NT2/D1 (cell line): ENCODE results near the gene MAD2L2.

Source experiments
- DNase-seq: peaks from one replicate; pipeline ENCODE4 v3.0.0-alpha.2; 2011; ENCODE audit warnings: low read depth, low spot score
- H3K27me3 ChIP-seq: 2 replicates; pipeline ENCODE4 v1.6.0; 2011; ENCODE audit warnings: mild to moderate bottlenecking; ENCODE audit not compliant: insufficient read length, insufficient read depth
- H3K36me3 ChIP-seq: 2 replicates; pipeline ENCODE4 v1.6.1; 2011; ENCODE audit warnings: mild to moderate bottlenecking, low read length, mixed read lengths; ENCODE audit not compliant: insufficient read depth, insufficient read length
- H3K4me1 ChIP-seq: 2 replicates; pipeline ENCODE4 v1.5.1; 2011; ENCODE audit not compliant: insufficient read depth, insufficient read length
- H3K4me3 ChIP-seq: 2 replicates; pipeline ENCODE4 v1.5.1; 2011; ENCODE audit warnings: low read depth; ENCODE audit not compliant: insufficient read length
- H3K9ac ChIP-seq: 2 replicates; pipeline ENCODE4 v1.6.0; 2011; ENCODE audit warnings: low read depth; ENCODE audit not compliant: insufficient read length
- H3K9me3 ChIP-seq: 2 replicates; pipeline ENCODE4 v1.5.1; 2011; ENCODE audit warnings: mild to moderate bottlenecking, low read length; ENCODE audit not compliant: insufficient read depth
- SUZ12 ChIP-seq: IDR thresholded peaks from 2 replicates; pipeline ENCODE4 v1.6.1; 2011; ENCODE audit not compliant: insufficient read length, insufficient read depth; ENCODE audit errors: extremely low read depth
- YY1 ChIP-seq: IDR thresholded peaks from 2 replicates; pipeline ENCODE4 v1.6.1; 2011; ENCODE audit not compliant: insufficient read length, insufficient read depth
- ZNF274 ChIP-seq: IDR thresholded peaks from 2 replicates; pipeline ENCODE4 v1.6.1; 2011; ENCODE audit warnings: mild to moderate bottlenecking, low read depth, low read length

Gene MAD2L2

GRCh38 chr1:11640101-11640500, 40.8 kb downstream of the MAD2L2 start:
- H3K4me3 ChIP-seq = no peak overlapping the region
- no peak overlapping the region for H3K9ac ChIP-seq
- H3K4me1 ChIP-seq = no peaks in the 10 kb centered on the region
- no peak for DNase-seq
- peaks cover 4% of the 10 kb centered on the region for H3K27me3 ChIP-seq
- H3K36me3 ChIP-seq = no peaks in the 10 kb centered on the region
- no peaks in the 10 kb centered on the region for H3K9me3 ChIP-seq
- no peak for TF ChIP-seq ZNF274
- no peak for TF ChIP-seq SUZ12
- no peak for TF ChIP-seq YY1

GRCh38 chr1:11639372-11639771, 41.6 kb downstream of the MAD2L2 start:
- DNase-seq = no peak
- Histone ChIP-seq H3K4me1 (no peaks in the 10 kb centered on the region), H3K36me3 (no peaks in the 10 kb centered on the region), H3K9me3 (no peaks in the 10 kb centered on the region), H3K4me3 (no peak overlapping the region), H3K27me3 (peaks cover 4% of the 10 kb centered on the region), H3K9ac (no peak overlapping the region)
- TF ChIP-seq YY1 (no peak), SUZ12 (no peak), ZNF274 (no peak)

DNA sequence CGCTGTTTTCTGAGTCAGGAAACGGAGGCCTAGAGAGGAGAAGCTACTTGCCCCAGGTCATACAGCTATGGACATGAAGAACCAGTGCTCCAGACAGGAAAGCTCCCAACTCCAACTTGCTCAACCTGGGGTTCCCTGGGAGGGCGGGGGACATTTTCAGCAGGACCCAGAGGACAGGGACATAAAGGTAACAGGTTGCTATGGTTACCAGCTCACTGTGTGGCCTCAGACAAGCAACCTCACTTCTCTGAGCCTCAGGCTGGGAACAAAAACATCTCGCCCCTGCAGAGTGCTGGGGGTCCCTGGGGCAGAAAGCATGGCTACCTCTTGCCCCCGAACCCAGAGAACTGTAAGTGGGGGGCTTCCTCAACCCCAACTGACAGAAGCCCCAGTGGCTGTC, 42.8 kb downstream of the MAD2L2 start:
- no peaks in the 10 kb centered on the region for H3K9me3 ChIP-seq
- DNase-seq = no peak
- H3K4me1 ChIP-seq = peaks cover 3% of the 10 kb centered on the region
- peaks cover 4% of the 10 kb centered on the region for H3K27me3 ChIP-seq
- H3K9ac ChIP-seq = no peak overlapping the region
- TF ChIP-seq YY1 (no peak), SUZ12 (no peak), ZNF274 (no peak)
- H3K4me3 ChIP-seq = no peak overlapping the region
- H3K36me3 ChIP-seq = no peaks in the 10 kb centered on the region

DNA sequence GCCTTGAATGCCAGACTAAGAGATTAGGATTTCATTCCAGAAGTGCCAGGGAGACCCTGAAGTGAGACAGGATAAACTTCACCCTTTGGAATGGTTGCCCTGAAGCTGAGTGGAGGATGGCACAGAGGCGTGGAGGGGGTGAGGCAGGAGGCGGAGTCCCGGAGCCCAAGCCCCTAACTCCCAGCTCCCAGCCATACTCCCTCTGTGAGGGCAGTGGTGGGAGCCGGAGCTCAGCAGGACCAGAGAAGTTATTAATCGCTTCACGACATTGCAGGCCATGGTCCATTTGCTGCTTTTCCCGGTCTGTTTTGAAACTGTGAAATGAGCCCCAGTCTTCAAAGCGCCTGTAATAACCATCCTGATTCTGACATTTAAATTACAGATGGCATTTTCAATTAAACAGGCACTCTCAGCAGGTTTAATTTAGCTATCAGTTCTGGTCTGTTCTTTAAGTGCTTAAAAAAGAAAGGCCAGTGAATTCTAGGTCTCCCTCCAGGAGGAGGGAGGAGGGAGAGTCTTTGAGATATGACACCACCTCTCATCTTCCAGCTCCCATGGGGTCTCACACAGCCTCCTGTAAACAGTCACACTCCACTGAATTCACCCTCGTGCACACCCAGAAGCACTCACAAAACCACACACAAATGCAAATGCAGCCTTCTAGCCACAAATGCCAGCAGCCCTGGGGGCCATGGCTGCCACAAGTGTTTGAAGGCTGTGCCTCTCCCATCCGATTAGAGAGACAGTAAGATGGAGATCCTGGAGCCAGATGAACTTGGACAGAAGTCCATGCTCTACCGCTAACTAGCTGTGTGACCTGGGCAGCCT, 46.4 kb downstream of the MAD2L2 start:
- no peaks in the 10 kb centered on the region for H3K36me3 ChIP-seq
- TF ChIP-seq YY1 (no peak), ZNF274 (no peak), SUZ12 (no peak)
- H3K9ac ChIP-seq = no peak overlapping the region
- peaks cover 4% of the 10 kb centered on the region for H3K27me3 ChIP-seq
- no peaks in the 10 kb centered on the region for H3K9me3 ChIP-seq
- peaks cover 3% of the 10 kb centered on the region for H3K4me1 ChIP-seq
- DNase-seq = no peak
- H3K4me3 ChIP-seq = no peak overlapping the region

DNA sequence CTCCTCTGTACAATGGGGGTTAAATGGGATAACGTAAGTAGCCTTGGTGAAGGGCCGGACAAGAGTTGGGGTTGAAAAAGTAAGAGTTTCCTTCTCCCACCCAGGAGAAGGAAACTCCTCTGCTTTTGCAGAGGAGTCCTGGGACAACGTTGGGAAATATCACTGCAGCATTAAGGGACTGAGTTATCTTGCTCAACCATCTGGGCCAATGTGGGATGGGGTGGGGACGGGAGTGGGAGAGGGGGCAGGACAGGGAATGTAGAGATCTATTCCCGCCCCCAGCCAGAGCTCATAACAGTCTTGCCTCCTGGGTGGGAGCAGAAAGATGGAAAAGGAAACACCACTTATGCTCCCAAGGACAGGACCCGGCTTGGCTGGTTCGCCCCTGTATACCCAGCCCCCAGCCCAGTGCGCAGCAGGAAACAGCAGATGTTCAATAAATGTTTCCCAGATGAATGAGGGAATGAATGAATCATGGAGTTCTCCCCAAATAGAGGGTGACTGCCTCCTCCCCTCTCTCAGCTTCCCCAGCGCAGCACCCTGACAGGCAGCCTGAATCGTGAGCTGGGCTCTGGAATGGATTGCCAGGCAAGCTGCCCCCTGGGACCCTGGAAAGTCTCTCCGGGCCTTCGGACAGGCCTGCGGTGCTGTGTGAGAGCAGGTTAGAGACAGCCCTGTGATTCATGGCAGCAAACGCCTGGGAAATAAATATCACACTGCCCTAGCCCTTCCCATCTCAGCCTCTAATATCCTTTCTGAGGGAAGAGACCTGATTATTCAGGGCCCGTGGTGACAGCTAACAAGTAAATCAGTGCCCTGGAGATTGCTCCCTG, 51.5 kb downstream of the MAD2L2 start:
- no peaks in the 10 kb centered on the region for H3K27me3 ChIP-seq

GRCh38 chr1:11628767-11629166, 52.2 kb downstream of the MAD2L2 start:
- H3K27me3 ChIP-seq = no peaks in the 10 kb centered on the region
- H3K9me3 ChIP-seq = no peaks in the 10 kb centered on the region
- H3K9ac ChIP-seq = no peak overlapping the region
- H3K36me3 ChIP-seq = no peaks in the 10 kb centered on the region
- TF ChIP-seq YY1 (no peak), ZNF274 (no peak), SUZ12 (no peak)
- H3K4me3 ChIP-seq = no peak overlapping the region
- DNase-seq = no peak
- peaks cover 3% of the 10 kb centered on the region for H3K4me1 ChIP-seq

More for the DNA sequence above, 51.5 kb downstream of the MAD2L2 start:
- no peak for DNase-seq
- H3K9me3 ChIP-seq = no peaks in the 10 kb centered on the region
- no peak for TF ChIP-seq SUZ12
- TF ChIP-seq ZNF274 = no peak
- no peak for TF ChIP-seq YY1
- no peak overlapping the region for H3K9ac ChIP-seq
- H3K4me1 ChIP-seq = peaks cover 6% of the 10 kb centered on the region
- H3K4me3 ChIP-seq = no peak overlapping the region
- H3K36me3 ChIP-seq = no peaks in the 10 kb centered on the region

GRCh38 chr1:11626551-11626950, 54.4 kb downstream of the MAD2L2 start:
- H3K9me3 ChIP-seq = no peaks in the 10 kb centered on the region
- H3K9ac ChIP-seq = no peak overlapping the region
- no peaks in the 10 kb centered on the region for H3K36me3 ChIP-seq
- H3K27me3 ChIP-seq = no peaks in the 10 kb centered on the region
- no peak overlapping the region for H3K4me3 ChIP-seq
- DNase-seq = no peak
- peaks cover 3% of the 10 kb centered on the region for H3K4me1 ChIP-seq
- no peak for TF ChIP-seq ZNF274
- TF ChIP-seq SUZ12 = no peak
- TF ChIP-seq YY1 = no peak
